GM12878 (cell line): ENCODE measurements around the gene OCRL. TPM values are rescaled to one million over a fixed set of nuclear protein-coding genes. Genes with fewer than 3 reads are reported as not detected.
A peak's percentile ranks its signal among the peaks of the same experiment; 100 is the strongest.

Source experiments
- ATAC-seq: fragments of 200-7000 bp; cut with Tn5 transposase; 3 replicates; pipeline ENCODE4 v1.9.1; 2020; ENCODE audit warnings: mild to moderate bottlenecking, moderate library complexity
- BruUV-seq: library from RNA; stranded (reverse); fragments of 400-500 nt; replicated peaks from 2 replicates; lab custom pipeline; 2021; lab: Mats Ljungman, UMichigan
- CTCF ChIA-PET: fragments of 300-600 bp; sonication (Branson Sonifier 250); formaldehyde crosslinking; extraction: SDS; loops from one replicate; lab custom pipeline; 2021; ENCODE audit warnings: inconsistent platforms; lab: Yijun Ruan, JAX
- POLR2A ChIA-PET: fragments of 350-600 bp; formaldehyde crosslinking; extraction: SDS; loops from one replicate; lab custom pipeline; 2021; ENCODE audit warnings: inconsistent platforms; lab: Charles Lee
- RAD21 ChIA-PET: fragments of 300-600 bp; sonication (Branson Sonifier 250); formaldehyde crosslinking; loops from one replicate; lab custom pipeline; 2023; ENCODE audit warnings: antibody characterized with exemption; ENCODE audit not compliant: unreplicated experiment; lab: Charles Lee
- SMC1A ChIA-PET: fragments of 300-600 bp; sonication (Branson Sonifier 250); formaldehyde crosslinking; loops from one replicate; lab custom pipeline; 2023; ENCODE audit not compliant: unreplicated experiment, uncharacterized antibody; lab: Charles Lee
- DNase-seq: peaks from one replicate; pipeline ENCODE4 v3.0.0-alpha.2; 2011; ENCODE audit warnings: low read depth, low spot score
- FAIRE-seq: peaks from 3 replicates; lab custom pipeline; 2011; peaks lifted over from hg19 to GRCh38; lab: Jason Lieb, UNC
- H2AFZ ChIP-seq: 2 replicates; pipeline ENCODE4 v1.6.0; 2011; ENCODE audit warnings: low read depth, low read length, control low read depth; ENCODE audit not compliant: control insufficient read depth
- H3K27ac ChIP-seq: 2 replicates; pipeline ENCODE4 v1.5.1; 2011; ENCODE audit warnings: control low read depth; ENCODE audit not compliant: control insufficient read depth, insufficient read depth
- H3K27me3 ChIP-seq, 2 experiments: replicated peaks in 1 of 2; 2 replicates each; pipeline versions ENCODE4 v1.6.0 to v1.6.1; 2011; ENCODE audit warnings: low read length in 1 of 2; ENCODE audit not compliant: control insufficient read depth in 2 of 2, insufficient read depth in 2 of 2
- H3K36me3 ChIP-seq, 2 experiments: 2 replicates each; pipeline ENCODE4 v1.5.1; 2011; ENCODE audit warnings: low read length in 1 of 2; ENCODE audit not compliant: control insufficient read depth in 2 of 2, insufficient read depth in 2 of 2
- H3K4me1 ChIP-seq: 2 replicates; pipeline ENCODE4 v1.6.1; 2011; ENCODE audit warnings: mild to moderate bottlenecking, low read length, moderate library complexity, mixed read lengths; ENCODE audit not compliant: control insufficient read depth, insufficient read depth
- H3K4me2 ChIP-seq: 2 replicates; pipeline ENCODE4 v1.6.0; 2011; ENCODE audit warnings: control low read depth; ENCODE audit not compliant: control insufficient read depth, insufficient read depth
- H3K4me3 ChIP-seq: fragments of 200-600 bp; sonication (generic); 2 replicates; pipeline ENCODE4 v1.5.1; 2016
- H3K79me2 ChIP-seq: 2 replicates; pipeline ENCODE4 v1.6.0; 2011; ENCODE audit warnings: low read length; ENCODE audit not compliant: control insufficient read depth, insufficient read depth
- H3K9ac ChIP-seq: 2 replicates; pipeline ENCODE4 v1.8.0; 2011; ENCODE audit warnings: low read length, control low read depth, mixed read lengths; ENCODE audit not compliant: control insufficient read depth, insufficient read depth
- H3K9me3 ChIP-seq: replicated peaks from 3 replicates; pipeline ENCODE4 v1.5.1; 2011; ENCODE audit warnings: mild to moderate bottlenecking, low read length; ENCODE audit not compliant: control insufficient read depth, insufficient read depth
- H4K20me1 ChIP-seq: 2 replicates; pipeline ENCODE4 v1.6.0; 2011; ENCODE audit not compliant: control insufficient read depth, insufficient read depth
- ATF3 ChIP-seq: IDR thresholded peaks from 2 replicates; pipeline ENCODE4 v1.6.1; 2011; ENCODE audit warnings: low read depth, mild to moderate bottlenecking, low read length, moderate library complexity, borderline replicate concordance; ENCODE audit errors: extremely low read depth
- ATF7 ChIP-seq: fragments of 450-650 bp; IDR thresholded peaks from 2 replicates; pipeline ENCODE4 v1.6.1; 2016; ENCODE audit warnings: low read depth, mild to moderate bottlenecking
- CHD1 ChIP-seq: IDR thresholded peaks from 2 replicates; pipeline ENCODE4 v1.6.1; 2012; ENCODE audit warnings: low read depth, low read length, improper control_type of control experiment
- EGR1 ChIP-seq, 2 experiments: IDR thresholded peaks; 1 replicate in 1 of 2; 2 replicates in 1 of 2; pipeline ENCODE4 v1.6.1; 2011 to 2012; ENCODE audit warnings: low read depth in 2 of 2, low read length in 2 of 2, borderline replicate concordance in 1 of 2, mild to moderate bottlenecking in 1 of 2, moderate library complexity in 1 of 2
- NFIC ChIP-seq: IDR thresholded peaks from 2 replicates; pipeline ENCODE4 v1.6.1; 2012; ENCODE audit warnings: low read depth, mild to moderate bottlenecking, inconsistent platforms, low read length, moderate library complexity
- SMC3 ChIP-seq: IDR thresholded peaks from 2 replicates; pipeline ENCODE4 v1.6.1; 2011; ENCODE audit warnings: low read length, improper control_type of control experiment, borderline replicate concordance
- WGBS: methylation state at CpG from one replicate; pipeline ENCODE4 v1.1.6; 2016; ENCODE audit warnings: low lambda C conversion rate; ENCODE audit not compliant: insufficient replicate concordance, insufficient coverage; ENCODE audit errors: missing lambda C conversion rate; 5-methylcytosine and 5-hydroxymethylcytosine counted together
- in situ Hi-C: fragments of 300-500 bp; cut with MboI; formaldehyde crosslinking; loops from 9 replicates; pipeline ENCODE4 v1.14.3; 2018; ENCODE audit warnings: mixed read lengths
- intact Hi-C: fragments of 100-400 bp; cut with micrococcal nuclease; formaldehyde crosslinking; loops from one replicate; pipeline ENCODE4 v1.14.2; 2022; ENCODE audit not compliant: unreplicated experiment
- polyA plus RNA-seq, 11 experiments: library from polyadenylated mRNA; depleted of rRNA in 4 of 11; unstranded in 6 of 11; stranded (reverse) in 5 of 11; fragments of >200 nt; fragmentation: Nextera tagmentation in 4 of 11; fragmentation: Illumina TruSeq in 1 of 11; extraction: Ambion mirVana in 4 of 11; extraction: Trizol in 1 of 11; gene quantifications; 1 replicate in 1 of 11; 2 replicates in 10 of 11; pipeline versions ENCODE4 v1.2.1 to v1.2.3, GENCODE V29; 2011 to 2016; ENCODE audit warnings: inconsistent platforms in 2 of 11, missing spikeins in 2 of 11, low read depth in 1 of 11
- total RNA-seq, 4 experiments: library from RNA; depleted of rRNA in 3 of 4; stranded (reverse); fragments of >200 nt in 3 of 4; fragmentation: Illumina TruSeq in 1 of 4; extraction: Trizol in 1 of 4; gene quantifications; 2 replicates each; pipeline versions ENCODE4 v1.2.1 to v1.2.3, GENCODE V29; 2013 to 2021
- TF ChIP-seq, protein P1 (sequence below): IDR thresholded peaks from 2 replicates; pipeline ENCODE4 v1.6.1; 2011; ENCODE audit warnings: mild to moderate bottlenecking, low read depth, low read length, moderate library complexity; ENCODE audit not compliant: insufficient replicate concordance

The OCRL gene
- total and polyA plus RNA-seq, 10 of the 15 experiments (the other 5 are each of a cell fraction or from before 2014, with no cell fraction given), result 0.53 to 4.4 (median 2.3) TPM

- no peak for TF ChIP-seq ATF3
Measured at GRCh38 chrX:129512409-129512808, 27.6 kb upstream of the OCRL start (continued).

DNA sequence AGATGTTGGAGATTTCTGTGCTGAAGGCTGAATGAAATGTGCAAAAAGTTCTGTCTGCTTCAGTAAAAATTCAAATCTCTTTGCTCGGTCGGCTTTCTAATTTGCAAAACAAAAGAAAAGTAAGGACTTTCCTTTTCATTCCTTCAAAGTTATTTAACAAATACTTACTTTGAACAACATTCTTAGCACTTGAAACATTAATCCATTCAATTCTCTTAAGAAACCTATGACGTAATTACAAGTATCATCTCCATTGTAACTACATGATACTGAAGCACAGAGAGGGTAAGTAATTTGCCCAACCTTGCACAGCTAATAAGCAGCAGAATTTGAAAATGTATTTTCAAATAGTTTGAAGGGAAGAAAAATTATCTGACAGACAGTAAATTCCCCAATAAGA is 23.7 kb upstream of the OCRL start:
- Histone ChIP-seq H4K20me1 (no peaks in the 10 kb centered on the region), H3K36me3 (no peaks in the 10 kb centered on the region), H2AFZ (no peak overlapping the region), H3K4me2 (no peak overlapping the region), H3K4me1 (no peaks in the 10 kb centered on the region), H3K27ac (no peak overlapping the region), H3K9me3 (no peaks in the 10 kb centered on the region), H3K79me2 (no peaks in the 10 kb centered on the region), H3K4me3 (no peak overlapping the region), H3K27me3 (no peaks in the 10 kb centered on the region), H3K9ac (no peak overlapping the region)
- ChIA-PET POLR2A (no interaction called here), SMC1A (no interaction called here), CTCF (no interaction called here), RAD21 (no interaction called here)
- WGBS, result 2% methylated on average over 3 of the region's 3 CpGs
- ATAC-seq (no peak), DNase-seq (no peak), FAIRE-seq (no peak)
- BruUV-seq, result no TSS peak
- intact Hi-C loops, result no loop called here
- TF ChIP-seq CHD1 (no peak), SMC3 (no peak), NFIC (no peak), ATF7 (peak; percentile 48; the same call in 1 of the 2 replicates), EGR1 (IDR thresholded peaks at IDR 0.05; ENCODE audit: borderline replicate concordance in 1 of 2, low read depth in 2 of 2, low read length in 2 of 2) (no peak)
- TF ChIP-seq, protein P1, sequence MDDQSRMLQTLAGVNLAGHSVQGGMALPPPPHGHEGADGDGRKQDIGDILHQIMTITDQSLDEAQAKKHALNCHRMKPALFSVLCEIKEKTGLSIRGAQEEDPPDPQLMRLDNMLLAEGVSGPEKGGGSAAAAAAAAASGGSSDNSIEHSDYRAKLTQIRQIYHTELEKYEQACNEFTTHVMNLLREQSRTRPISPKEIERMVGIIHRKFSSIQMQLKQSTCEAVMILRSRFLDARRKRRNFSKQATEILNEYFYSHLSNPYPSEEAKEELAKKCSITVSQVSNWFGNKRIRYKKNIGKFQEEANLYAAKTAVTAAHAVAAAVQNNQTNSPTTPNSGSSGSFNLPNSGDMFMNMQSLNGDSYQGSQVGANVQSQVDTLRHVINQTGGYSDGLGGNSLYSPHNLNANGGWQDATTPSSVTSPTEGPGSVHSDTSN, result no peak
- in situ Hi-C loops, result no loop called here
